H1 (cell line): Measurements from ENCODE around the gene TPP2. TPM values are rescaled to one million over a fixed set of nuclear protein-coding genes. Genes with fewer than 3 reads are reported as not detected.

Source experiments
- CTCF ChIA-PET: fragments of 300-600 bp; sonication (Branson Sonifier 250); formaldehyde crosslinking; loops from one replicate; lab custom pipeline; 2021; ENCODE audit not compliant: partially characterized antibody; lab: Charles Lee
- POLR2A ChIA-PET: fragments of 300-600 bp; sonication (Branson Sonifier 250); formaldehyde crosslinking; loops from one replicate; lab custom pipeline; 2021; ENCODE audit warnings: inconsistent platforms; ENCODE audit not compliant: partially characterized antibody; lab: Charles Lee
- DNase-seq, 2 experiments: peaks; one replicate each; pipeline versions ENCODE4 v3.0.0 to v3.0.0-alpha.2; 2010 to 2022; ENCODE audit warnings: low spot score in 2 of 2, low read depth in 1 of 2, mixed read lengths in 1 of 2
- FAIRE-seq: peaks from 2 replicates; lab custom pipeline; 2011; peaks lifted over from hg19 to GRCh38; lab: Jason Lieb, UNC
- H2AFZ ChIP-seq: 2 replicates; pipeline ENCODE4 v1.8.1; 2012; ENCODE audit warnings: low read length, inconsistent platforms
- H2AK5ac ChIP-seq: 2 replicates; pipeline ENCODE4 v1.6.1; 2013; ENCODE audit warnings: low read depth, low read length
- H2BK120ac ChIP-seq: replicated peaks from 2 replicates; pipeline ENCODE3; 2013; ENCODE audit warnings: low read depth, low read length, inconsistent platforms
- H2BK12ac ChIP-seq: 2 replicates; pipeline ENCODE4 v1.6.1; 2013; ENCODE audit warnings: low read depth, low read length
- H2BK15ac ChIP-seq: 2 replicates; pipeline ENCODE4 v1.6.1; 2013; ENCODE audit warnings: low read length
- H2BK20ac ChIP-seq: 2 replicates; pipeline ENCODE4 v1.6.1; 2013; ENCODE audit warnings: low read length
- H2BK5ac ChIP-seq: 2 replicates; pipeline ENCODE4 v1.6.1; 2013; ENCODE audit warnings: low read depth, low read length
- H3K14ac ChIP-seq: 2 replicates; pipeline ENCODE4 v1.6.1; 2013; ENCODE audit warnings: inconsistent platforms; ENCODE audit not compliant: insufficient read length
- H3K18ac ChIP-seq: 2 replicates; pipeline ENCODE4 v1.6.1; 2013; ENCODE audit warnings: low read length; ENCODE audit errors: extremely low read depth
- H3K23ac ChIP-seq: 2 replicates; pipeline ENCODE4 v1.6.1; 2013; ENCODE audit warnings: inconsistent platforms; ENCODE audit not compliant: insufficient read length
- H3K23me2 ChIP-seq: 2 replicates; pipeline ENCODE4 v1.6.1; 2013; ENCODE audit warnings: low read depth, low read length
- H3K27ac ChIP-seq: 2 replicates; pipeline ENCODE4 v1.6.1; 2011; ENCODE audit warnings: low read depth, low read length, inconsistent platforms
- H3K27me3 ChIP-seq, 4 experiments: replicated peaks in 1 of 4; 1 replicate in 1 of 4; 2 replicates in 3 of 4; pipeline versions ENCODE4 v1.6.1 to v1.8.1; 2011 to 2013; ENCODE audit warnings: low read length in 3 of 4, mild to moderate bottlenecking in 3 of 4, inconsistent platforms in 2 of 4, mixed read lengths in 2 of 4, moderate library complexity in 1 of 4; ENCODE audit not compliant: control insufficient read depth in 3 of 4, insufficient read depth in 3 of 4; ENCODE audit errors: extremely low read depth in 1 of 4
- H3K36me3 ChIP-seq, 4 experiments: 2 replicates each; pipeline versions ENCODE4 v1.6.1 to v1.8.1; 2011 to 2013; ENCODE audit warnings: mild to moderate bottlenecking in 4 of 4, low read length in 3 of 4, moderate library complexity in 2 of 4, control low read depth in 1 of 4, inconsistent platforms in 1 of 4; ENCODE audit not compliant: insufficient read depth in 4 of 4, control insufficient read depth in 2 of 4
- H3K4ac ChIP-seq: replicated peaks from 2 replicates; pipeline ENCODE3; 2013; ENCODE audit warnings: low read length, low read depth, mixed read lengths, inconsistent platforms; ENCODE audit not compliant: insufficient read length
- H3K4me1 ChIP-seq, 4 experiments: replicated peaks in 1 of 4; 1 replicate in 1 of 4; 2 replicates in 3 of 4; pipeline versions ENCODE4 v1.6.1 to v1.8.1; 2011 to 2013; ENCODE audit warnings: low read length in 3 of 4, inconsistent platforms in 2 of 4, mixed read lengths in 1 of 4; ENCODE audit not compliant: insufficient read depth in 4 of 4, control insufficient read depth in 3 of 4
- H3K4me2 ChIP-seq, 2 experiments: 2 replicates each; pipeline versions ENCODE4 v1.6.1 to v1.8.1; 2011 to 2013; ENCODE audit warnings: low read depth in 2 of 2, low read length in 2 of 2, control low read depth in 1 of 2, inconsistent platforms in 1 of 2, mild to moderate bottlenecking in 1 of 2; ENCODE audit not compliant: insufficient read depth in 1 of 2
- H3K4me3 ChIP-seq, 4 experiments: fragments of 200-600, 300-600 bp in 1 of 4; sonication (generic), shearing (Covaris generic), sonication (Bioruptor Twin) in 1 of 4; 2 replicates each; pipeline versions ENCODE4 v1.5.1 to v1.8.1; 2011 to 2016; ENCODE audit warnings: low read length in 4 of 4, low read depth in 3 of 4, control low read depth in 2 of 4, inconsistent platforms in 2 of 4, mild to moderate bottlenecking in 2 of 4, mixed read lengths in 1 of 4, moderate library complexity in 1 of 4; ENCODE audit not compliant: insufficient read depth in 2 of 4; ENCODE audit errors: extremely low read depth in 1 of 4
- H3K56ac ChIP-seq: replicated peaks from 2 replicates; pipeline ENCODE3; 2013; ENCODE audit warnings: low read depth, mild to moderate bottlenecking, mixed read lengths, low read length, inconsistent platforms; ENCODE audit not compliant: insufficient read length
- H3K79me1 ChIP-seq: 2 replicates; pipeline ENCODE4 v1.6.1; 2013; ENCODE audit warnings: low read depth, low read length, control low read depth
- H3K79me2 ChIP-seq, 2 experiments: 2 replicates each; pipeline versions ENCODE4 v1.6.1 to v1.8.1; 2012 to 2013; ENCODE audit warnings: low read length in 2 of 2, mild to moderate bottlenecking in 2 of 2, inconsistent platforms in 1 of 2; ENCODE audit not compliant: insufficient read depth in 2 of 2, control insufficient read depth in 1 of 2
- H3K9ac ChIP-seq, 4 experiments: replicated peaks in 1 of 4; 1 replicate in 1 of 4; 2 replicates in 3 of 4; pipeline versions ENCODE4 v1.6.1 to v1.8.1; 2011 to 2013; ENCODE audit warnings: low read depth in 3 of 4, low read length in 3 of 4, control low read depth in 2 of 4, mild to moderate bottlenecking in 2 of 4, moderate library complexity in 2 of 4, inconsistent platforms in 1 of 4; ENCODE audit errors: extremely low read depth in 1 of 4
- H3K9me3 ChIP-seq, 2 experiments: 2 replicates each; pipeline versions ENCODE4 v1.6.1 to v1.8.1; 2012 to 2013; ENCODE audit warnings: mild to moderate bottlenecking in 2 of 2, moderate library complexity in 2 of 2, control low read depth in 1 of 2, inconsistent platforms in 1 of 2, low read depth in 1 of 2, low read length in 1 of 2, mixed read lengths in 1 of 2; ENCODE audit not compliant: insufficient read depth in 2 of 2
- H4K20me1 ChIP-seq, 2 experiments: replicated peaks in 1 of 2; 2 replicates each; pipeline versions ENCODE3 to v1.8.1; 2011 to 2013; ENCODE audit warnings: inconsistent platforms in 2 of 2, low read length in 2 of 2, mild to moderate bottlenecking in 1 of 2; ENCODE audit not compliant: insufficient read depth in 2 of 2, control insufficient read depth in 1 of 2
- H4K5ac ChIP-seq: 2 replicates; pipeline ENCODE4 v1.6.1; 2013; ENCODE audit warnings: low read length, low read depth, mixed read lengths, inconsistent platforms; ENCODE audit not compliant: insufficient read length
- H4K8ac ChIP-seq: 2 replicates; pipeline ENCODE4 v1.8.0; 2013; ENCODE audit warnings: mild to moderate bottlenecking, moderate library complexity, low read length, inconsistent platforms; ENCODE audit not compliant: insufficient read depth; ENCODE audit errors: extremely low read depth
- H4K91ac ChIP-seq: replicated peaks from 2 replicates; pipeline ENCODE3; 2013; ENCODE audit warnings: low read length, mixed read lengths, inconsistent platforms; ENCODE audit not compliant: insufficient read length
- CEBPB ChIP-seq: IDR thresholded peaks from 2 replicates; pipeline ENCODE4 v1.6.1; 2012; ENCODE audit warnings: low read depth, low read length
- CTBP2 ChIP-seq: IDR thresholded peaks from 2 replicates; pipeline ENCODE4 v1.7.0; 2011; ENCODE audit warnings: borderline replicate concordance, mild to moderate bottlenecking, moderate library complexity, mixed read lengths, low read length; ENCODE audit not compliant: insufficient read depth, insufficient read length
- EZH2 ChIP-seq: fragments of 200-600 bp; sonication (generic); IDR thresholded peaks from 2 replicates; pipeline ENCODE4 v1.7.1; 2012; ENCODE audit warnings: low read depth, mild to moderate bottlenecking, moderate library complexity, low read length, inconsistent platforms; ENCODE audit not compliant: severe bottlenecking
- GABPA ChIP-seq: IDR thresholded peaks from 2 replicates; pipeline ENCODE4 v1.6.1; 2011; ENCODE audit warnings: mild to moderate bottlenecking, low read length, moderate library complexity, borderline replicate concordance; ENCODE audit not compliant: insufficient read depth
- RXRA ChIP-seq: IDR thresholded peaks from 2 replicates; pipeline ENCODE4 v1.6.1; 2011; ENCODE audit warnings: low read depth, mild to moderate bottlenecking, low read length, moderate library complexity; ENCODE audit not compliant: insufficient read depth
- SAP30 ChIP-seq: fragments of 300-600 bp; sonication (generic); IDR thresholded peaks from 2 replicates; pipeline ENCODE4 v1.7.1; 2012; ENCODE audit warnings: low read length, moderate library complexity, mild to moderate bottlenecking, inconsistent platforms; ENCODE audit not compliant: insufficient read depth, insufficient replicate concordance
- SIX5 ChIP-seq: IDR thresholded peaks from 2 replicates; pipeline ENCODE4 v1.6.1; 2011; ENCODE audit warnings: mild to moderate bottlenecking, low read depth, low read length
- SUZ12 ChIP-seq: fragments of 200-600 bp; sonication (generic); IDR thresholded peaks from 2 replicates; pipeline ENCODE4 v1.6.1; 2012; ENCODE audit warnings: mild to moderate bottlenecking, inconsistent platforms, low read length, moderate library complexity, mixed read lengths
- WGBS, 2 experiments: shearing (Covaris generic) in 1 of 2; methylation state at CpG; one replicate each; pipeline versions ENCODE4 v1.1.6 to v1.1.7; 2013 to 2015; ENCODE audit warnings: low lambda C conversion rate in 2 of 2, mixed read lengths in 2 of 2, inconsistent platforms in 1 of 2, low coverage in 1 of 2, missing lambda C conversion rate in 1 of 2; ENCODE audit not compliant: insufficient replicate concordance in 2 of 2, insufficient coverage in 1 of 2, insufficient read length in 1 of 2; ENCODE audit errors: extremely low coverage in 1 of 2, missing lambda C conversion rate in 1 of 2; 5-methylcytosine and 5-hydroxymethylcytosine counted together
- polyA plus RNA-seq, 7 experiments: library from polyadenylated mRNA; depleted of rRNA in 3 of 7; stranded (reverse) in 5 of 7; unstranded in 2 of 7; fragments of >200 nt in 5 of 7; fragments of 200-250 nt in 2 of 7; gene quantifications; 1 replicate in 5 of 7; 2 replicates in 1 of 7; 4 replicates in 1 of 7; pipeline versions ENCODE4 v1.2.1 to v1.2.3, GENCODE V29; 2011 to 2013; ENCODE audit warnings: missing spikeins in 2 of 7, mixed read lengths in 2 of 7
- total RNA-seq: library from RNA; stranded (reverse); fragmentation: NEBNext Ultra II Directional; extraction: Animal tissue kit (Norgen Biotek cat#: 25700); gene quantifications from 2 replicates; pipeline ENCODE4 v1.2.1, GENCODE V29; 2021
- TF ChIP-seq, protein P1 (sequence below): IDR thresholded peaks from 2 replicates; pipeline ENCODE4 v1.6.1; 2012; ENCODE audit warnings: inconsistent platforms

TPP2 gene
- total and polyA plus RNA-seq, 2 of the 8 experiments (the other 6 are each of a cell fraction or from before 2014, with no cell fraction given) = 15.9 to 85.7 TPM

DNA sequence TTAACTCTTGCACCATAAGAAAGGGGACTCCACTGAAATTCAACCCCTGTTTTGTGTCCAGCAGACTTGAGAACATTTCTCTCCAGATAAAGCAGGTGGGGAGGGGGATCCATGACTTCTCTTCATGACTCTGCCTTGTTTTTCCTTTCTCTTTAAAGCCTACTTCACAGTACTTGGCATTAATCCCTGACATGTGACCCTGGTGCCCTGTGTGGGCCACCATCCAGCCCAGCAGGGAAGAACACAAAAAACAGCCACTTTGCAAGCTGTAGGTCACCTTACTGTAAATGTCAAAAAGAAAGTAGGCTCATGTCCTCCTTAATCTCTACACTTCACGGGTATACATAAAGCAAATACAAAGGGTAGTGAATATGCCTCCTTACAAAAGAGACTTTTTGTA lies 30.3 kb upstream of the TPP2 start:
- H2BK20ac ChIP-seq = no peak overlapping the region
- no peak overlapping the region for H3K23ac ChIP-seq
- no peaks in the 10 kb centered on the region for H3K79me2 ChIP-seq
- no peak overlapping the region for H2AK5ac ChIP-seq
- DNase-seq (no peak), FAIRE-seq (no peak)
- H3K18ac ChIP-seq = no peak overlapping the region
- H3K56ac ChIP-seq = no peak overlapping the region
- TF ChIP-seq SAP30 (no peak), CEBPB (no peak), RXRA (no peak), SUZ12 (no peak), CTBP2 (no peak), EZH2 (no peak), GABPA (no peak), SIX5 (no peak)
- TF ChIP-seq, protein P1, sequence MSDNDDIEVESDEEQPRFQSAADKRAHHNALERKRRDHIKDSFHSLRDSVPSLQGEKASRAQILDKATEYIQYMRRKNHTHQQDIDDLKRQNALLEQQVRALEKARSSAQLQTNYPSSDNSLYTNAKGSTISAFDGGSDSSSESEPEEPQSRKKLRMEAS = no peak
- H3K4me3 ChIP-seq = no peak overlapping the region
- no peak overlapping the region for H4K5ac ChIP-seq
- no peak overlapping the region for H2BK5ac ChIP-seq
- ChIA-PET POLR2A (interaction anchor here (0.7 kb wide), 1 partner anchor 231 kb away, joined by 3 read pairs; no protein-coding TSS in a partner anchor), CTCF (interaction anchor here (0.6 to 3.6 kb wide), 5 partner anchors 11 to 451 kb away, joined by 3 to 23 read pairs (median 3); no protein-coding TSS in a partner anchor)
- no peaks in the 10 kb centered on the region for H3K36me3 ChIP-seq
- no peak overlapping the region for H2BK12ac ChIP-seq
- H3K9ac ChIP-seq = no peak overlapping the region
- peak overlapping the region; percentile 60; the same call in 1 of the 2 replicates for H2AFZ ChIP-seq
- H3K4me1 ChIP-seq = no peaks in the 10 kb centered on the region
- 93% methylated on average over 1 of the region's 1 CpG; no CpG with 5 or more reads in 1 of the 2 experiments for WGBS, 2 experiments
- H3K4ac ChIP-seq = no peak overlapping the region
- H4K91ac ChIP-seq = no peak overlapping the region
- H2BK15ac ChIP-seq = no peak overlapping the region
- no peaks in the 10 kb centered on the region for H3K79me1 ChIP-seq
- H3K27me3 ChIP-seq = peaks cover 0 to 1% (median 0%) of the 10 kb centered on the region in 4 experiments; a peak in 1 of 7 replicates
- H3K4me2 ChIP-seq = no peak overlapping the region
- H2BK120ac ChIP-seq = no peak overlapping the region
- H3K27ac ChIP-seq = no peak overlapping the region
- no peaks in the 10 kb centered on the region for H3K9me3 ChIP-seq
- no peaks in the 10 kb centered on the region for H3K23me2 ChIP-seq
- no peak overlapping the region for H3K14ac ChIP-seq
- H4K8ac ChIP-seq = no peak overlapping the region
- H4K20me1 ChIP-seq = no peaks in the 10 kb centered on the region
